Measurements from ENCODE around the gene TMEM247. TPM values are rescaled to one million over a fixed set of nuclear protein-coding genes. Genes with fewer than 3 reads are reported as not detected.

TMEM247 gene
- total and polyA plus RNA-seq, 2 of the 8 experiments (the other 6 are each of a cell fraction or from before 2014, with no cell fraction given): not detected

DNA sequence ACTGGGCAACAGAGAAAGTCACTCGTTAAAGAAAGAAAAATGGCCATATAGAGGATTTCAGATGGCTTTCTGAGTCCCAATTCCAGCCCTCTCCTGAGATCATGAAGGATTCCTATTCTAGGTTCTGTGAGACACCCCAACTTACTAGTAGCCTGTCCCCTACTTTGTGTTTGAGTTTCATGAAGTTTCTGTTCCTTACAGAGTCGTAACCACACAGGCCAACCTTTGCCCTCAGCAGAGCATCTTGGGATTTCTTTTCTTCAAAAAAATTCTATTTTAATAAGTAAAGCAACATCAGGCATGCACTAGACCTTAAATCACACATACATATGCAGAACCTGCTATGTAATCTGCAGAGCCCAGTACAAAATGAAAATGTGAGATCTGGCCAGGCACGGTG lies 30.4 kb downstream of the TMEM247 start (continued):
- no peak for TF ChIP-seq RNF2 (IDR thresholded peaks at IDR 0.05; ENCODE audit: borderline replicate concordance, low read depth, low read length, missing control alignments, poor library complexity, severe bottlenecking)
- TF ChIP-seq JUND (IDR thresholded peaks at IDR 0.05; ENCODE audit: low read length): no peak
- TF ChIP-seq SP4 (IDR thresholded peaks at IDR 0.05; ENCODE audit: low read length): no peak
- TF ChIP-seq CTBP2 (IDR thresholded peaks at IDR 0.05; ENCODE audit: borderline replicate concordance, insufficient read depth, insufficient read length, low read length): no peak

Measured in H1 (cell line).